A549 (cell line): ENCODE results near the gene PLEKHA4.

Experiments
- CEBPB ChIP-seq, 2 experiments: fragments of >200 bp in 1 of 2; sonication (Bioruptor Twin) in 1 of 2; formaldehyde crosslinking in 1 of 2; IDR thresholded peaks; 2 replicates each; pipeline ENCODE4 v1.6.1; 2012 to 2016
- RAD21 ChIP-seq, 2 experiments: fragments of >200 bp in 1 of 2; sonication (Bioruptor Twin) in 1 of 2; formaldehyde crosslinking in 1 of 2; IDR thresholded peaks in 1 of 2; conservative IDR thresholded peaks in 1 of 2; 2 replicates in 1 of 2; 3 replicates in 1 of 2; pipeline ENCODE4 v1.6.1; 2012 to 2018; ENCODE audit warnings: inconsistent platforms in 1 of 2
- REST ChIP-seq: fragments of 200-600 bp; sonication (generic); IDR thresholded peaks from 2 replicates; pipeline ENCODE4 v1.6.1; 2016; ENCODE audit warnings: antibody characterized with exemption, mild to moderate bottlenecking, moderate library complexity
- SMC3 ChIP-seq: fragments of >200 bp; sonication (Bioruptor Twin); formaldehyde crosslinking; IDR thresholded peaks from 3 replicates; pipeline ENCODE4 v1.6.1; 2018; ENCODE audit warnings: inconsistent platforms
- TF ChIP-seq, protein P1 (sequence below): fragments of >200 bp; sonication (Bioruptor Twin); formaldehyde crosslinking; IDR thresholded peaks from 3 replicates; pipeline ENCODE4 v1.5.1; 2016

- TF ChIP-seq CEBPB (IDR thresholded peaks at IDR 0.05) (no peak), RAD21 (conservative IDR thresholded peaks at IDR 0.05 in 1 of 2, IDR thresholded peaks at IDR 0.05 in 1 of 2) (peak in 1 of 2 experiments; percentile 6; a peak in 1 of 5 replicates), REST (no peak), SMC3 (no peak)
- TF ChIP-seq, protein P1, sequence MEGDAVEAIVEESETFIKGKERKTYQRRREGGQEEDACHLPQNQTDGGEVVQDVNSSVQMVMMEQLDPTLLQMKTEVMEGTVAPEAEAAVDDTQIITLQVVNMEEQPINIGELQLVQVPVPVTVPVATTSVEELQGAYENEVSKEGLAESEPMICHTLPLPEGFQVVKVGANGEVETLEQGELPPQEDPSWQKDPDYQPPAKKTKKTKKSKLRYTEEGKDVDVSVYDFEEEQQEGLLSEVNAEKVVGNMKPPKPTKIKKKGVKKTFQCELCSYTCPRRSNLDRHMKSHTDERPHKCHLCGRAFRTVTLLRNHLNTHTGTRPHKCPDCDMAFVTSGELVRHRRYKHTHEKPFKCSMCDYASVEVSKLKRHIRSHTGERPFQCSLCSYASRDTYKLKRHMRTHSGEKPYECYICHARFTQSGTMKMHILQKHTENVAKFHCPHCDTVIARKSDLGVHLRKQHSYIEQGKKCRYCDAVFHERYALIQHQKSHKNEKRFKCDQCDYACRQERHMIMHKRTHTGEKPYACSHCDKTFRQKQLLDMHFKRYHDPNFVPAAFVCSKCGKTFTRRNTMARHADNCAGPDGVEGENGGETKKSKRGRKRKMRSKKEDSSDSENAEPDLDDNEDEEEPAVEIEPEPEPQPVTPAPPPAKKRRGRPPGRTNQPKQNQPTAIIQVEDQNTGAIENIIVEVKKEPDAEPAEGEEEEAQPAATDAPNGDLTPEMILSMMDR, result peak; percentile 28; the same call in 2 of the 3 replicates
These were observed 32.1 kb downstream of the PLEKHA4 start, which contains the start of gene HSD17B14 for GRCh38 chr19:48836089-48837017.
